RKO (cell line): ENCODE results near the gene OPCML.
A peak's percentile ranks its signal among the peaks of the same experiment; 100 is the strongest.

Experiments
- DNase-seq: peaks from one replicate; pipeline ENCODE4 v3.0.0-alpha.2; 2016; ENCODE audit warnings: low spot score

Gene OPCML

GRCh38 chr11:133133050-133133449 lies 399.3 kb downstream of the OPCML start:
- DNase-seq, result no peak

- DNase-seq, result no peak
Observed at GRCh38 chr11:133127741-133128140, 404.6 kb downstream of the OPCML start.

GRCh38 chr11:133123796-133124195 lies 408.5 kb downstream of the OPCML start:
- no peak for DNase-seq

GRCh38 chr11:133123366-133123765 lies 408.9 kb downstream of the OPCML start:
- no peak for DNase-seq

GRCh38 chr11:133122256-133122655 lies 410.0 kb downstream of the OPCML start:
- DNase-seq, result no peak

GRCh38 chr11:133118563-133119268 lies 413.6 kb downstream of the OPCML start:
- no peak for DNase-seq

GRCh38 chr11:133115099-133115498 lies 417.2 kb downstream of the OPCML start:
- DNase-seq, result no peak

GRCh38 chr11:133107763-133108162 lies 424.5 kb downstream of the OPCML start:
- DNase-seq, result no peak

- DNase-seq, result no peak
Observed at GRCh38 chr11:133107136-133107535, 425.2 kb downstream of the OPCML start.

- DNase-seq, result no peak
Observed at GRCh38 chr11:133106417-133106816, 425.9 kb downstream of the OPCML start.

- DNase-seq, result no peak
Observed at GRCh38 chr11:133104009-133104744, 428.1 kb downstream of the OPCML start.

- no peak for DNase-seq
Observed at GRCh38 chr11:133096981-133097380, 435.3 kb downstream of the OPCML start.

GRCh38 chr11:133086518-133086917 lies 445.8 kb downstream of the OPCML start:
- DNase-seq, result no peak

- DNase-seq, result no peak
Observed at GRCh38 chr11:133082841-133083488, 449.3 kb downstream of the OPCML start.

- no peak for DNase-seq
Observed at GRCh38 chr11:133082453-133082781, 449.9 kb downstream of the OPCML start.

GRCh38 chr11:133081730-133082452 lies 450.4 kb downstream of the OPCML start:
- no peak for DNase-seq

GRCh38 chr11:133081020-133081419 lies 451.3 kb downstream of the OPCML start:
- DNase-seq, result no peak

- peak; percentile 69 for DNase-seq
Observed at GRCh38 chr11:133078591-133079404, 453.5 kb downstream of the OPCML start.

GRCh38 chr11:133078012-133078411 lies 454.3 kb downstream of the OPCML start:
- DNase-seq, result no peak

- DNase-seq, result no peak
Observed at GRCh38 chr11:133075351-133075750, 456.9 kb downstream of the OPCML start.

GRCh38 chr11:133072858-133073582 lies 459.3 kb downstream of the OPCML start:
- no peak for DNase-seq
